IPS DF 6.9 (cell line): ENCODE measurements around the gene GRB2.
"Not testable (repeated sequence)": the region's sequence is repeated elsewhere in the genome, so short reads cannot be mapped to it uniquely, and the experiment has no call there.

Source experiments
- DNase-seq: peaks from one replicate; pipeline ENCODE4 v3.0.0-alpha.2; 2013; ENCODE audit warnings: low read depth, low spot score
- H3K27ac ChIP-seq: one replicate; pipeline ENCODE4 v1.5.1; 2013; ENCODE audit warnings: low read length, control low read depth
- H3K27me3 ChIP-seq: 2 replicates; pipeline ENCODE4 v1.6.1; 2013; ENCODE audit warnings: mild to moderate bottlenecking, low read length; ENCODE audit not compliant: control insufficient read depth, insufficient read depth
- H3K36me3 ChIP-seq: 2 replicates; pipeline ENCODE4 v1.6.1; 2013; ENCODE audit warnings: low read length; ENCODE audit not compliant: control insufficient read depth, insufficient read depth
- H3K4me1 ChIP-seq: 2 replicates; pipeline ENCODE4 v1.6.1; 2013; ENCODE audit warnings: low read length; ENCODE audit not compliant: control insufficient read depth, insufficient read depth
- H3K4me3 ChIP-seq: 2 replicates; pipeline ENCODE4 v1.5.1; 2013; ENCODE audit warnings: mild to moderate bottlenecking, low read length
- H3K9me3 ChIP-seq: 2 replicates; pipeline ENCODE4 v1.6.1; 2013; ENCODE audit warnings: low read length, inconsistent platforms; ENCODE audit not compliant: control insufficient read depth, insufficient read depth
- WGBS: extraction: QIAGEN DNeasy Blood & Tissue Kit; methylation state at CpG from one replicate; pipeline ENCODE4 v1.1.7; 2013; ENCODE audit warnings: mixed read lengths, missing lambda C conversion rate; ENCODE audit not compliant: insufficient read length, insufficient coverage; 5-methylcytosine and 5-hydroxymethylcytosine counted together

GRB2 gene

DNA sequence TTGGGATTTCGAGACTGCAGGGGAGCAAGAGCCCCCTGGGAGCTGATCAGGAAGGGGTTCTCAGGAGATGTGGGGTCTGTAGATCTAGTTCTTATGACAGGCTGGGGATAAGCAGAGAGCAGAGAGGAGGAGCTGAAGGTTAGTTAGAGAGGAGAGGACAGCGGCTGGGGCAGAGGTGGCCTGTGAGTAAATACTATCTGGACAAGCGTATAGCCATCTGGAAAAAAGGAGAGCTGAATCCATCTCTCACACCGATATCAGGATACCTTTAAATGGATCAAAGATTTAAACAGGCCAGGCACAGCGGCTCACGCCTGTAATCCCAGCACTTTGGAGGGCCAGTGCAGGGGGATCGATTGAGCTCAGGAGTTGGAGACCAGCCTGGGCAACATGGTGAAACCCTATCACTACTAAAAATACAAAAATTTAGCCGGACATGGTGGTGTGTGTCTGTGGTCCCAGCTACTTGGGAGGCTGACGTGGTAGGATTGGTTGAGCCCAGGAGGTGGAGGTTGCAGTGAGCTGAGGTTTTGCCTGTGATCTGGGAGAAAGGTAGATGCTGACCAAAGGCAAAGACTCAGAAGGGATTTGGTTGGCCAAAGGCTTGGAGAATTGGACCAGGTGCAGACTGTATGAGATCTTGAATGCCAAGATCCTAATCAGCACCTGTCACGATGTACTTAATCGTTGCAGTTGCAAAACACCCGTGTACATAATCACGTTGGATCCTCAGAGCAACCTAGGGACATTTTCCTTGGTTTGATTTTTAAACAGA lies 97.3 kb downstream of the GRB2 start:
- no CpG with 5 or more reads among the region's 13 CpGs for WGBS
- no peak for DNase-seq
- H3K9me3 ChIP-seq = no peaks in the 10 kb centered on the region
- H3K4me1 ChIP-seq = no peaks in the 10 kb centered on the region
- no peak overlapping the region for H3K27ac ChIP-seq
- H3K36me3 ChIP-seq = no peaks in the 10 kb centered on the region
- no peak overlapping the region for H3K4me3 ChIP-seq
- H3K27me3 ChIP-seq = no peaks in the 10 kb centered on the region

GRCh38 chr17:75301502-75302206 lies 103.8 kb downstream of the GRB2 start:
- no peaks in the 10 kb centered on the region for H3K9me3 ChIP-seq
- no peak for DNase-seq
- H3K27ac ChIP-seq = no peak overlapping the region
- H3K4me3 ChIP-seq = no peak overlapping the region
- no CpG with 5 or more reads among the region's 17 CpGs for WGBS
- H3K27me3 ChIP-seq = no peaks in the 10 kb centered on the region
- H3K4me1 ChIP-seq = no peaks in the 10 kb centered on the region
- H3K36me3 ChIP-seq = no peaks in the 10 kb centered on the region

- WGBS = no CpG with 5 or more reads among the region's 9 CpGs
- Histone ChIP-seq H3K4me1 (no peaks in the 10 kb centered on the region), H3K4me3 (no peak overlapping the region), H3K27me3 (no peaks in the 10 kb centered on the region), H3K9me3 (no peaks in the 10 kb centered on the region), H3K36me3 (no peaks in the 10 kb centered on the region), H3K27ac (no peak overlapping the region)
- no peak for DNase-seq
Measured at GRCh38 chr17:75301049-75301448, 104.4 kb downstream of the GRB2 start.

GRCh38 chr17:75300280-75300679 lies 105.2 kb downstream of the GRB2 start:
- whole genome bisulfite sequencing = no CpG with 5 or more reads among the region's 7 CpGs
- no peak for DNase-seq
- no peak overlapping the region for H3K4me3 ChIP-seq
- H3K9me3 ChIP-seq = no peaks in the 10 kb centered on the region
- no peaks in the 10 kb centered on the region for H3K36me3 ChIP-seq
- H3K27me3 ChIP-seq = no peaks in the 10 kb centered on the region
- H3K27ac ChIP-seq = no peak overlapping the region
- no peaks in the 10 kb centered on the region for H3K4me1 ChIP-seq

GRCh38 chr17:75295201-75296158 lies 110.0 kb downstream of the GRB2 start:
- DNase-seq = no peak
- no peak overlapping the region for H3K4me3 ChIP-seq
- H3K4me1 ChIP-seq = no peaks in the 10 kb centered on the region
- WGBS = no CpG with 5 or more reads among the region's 8 CpGs
- H3K27me3 ChIP-seq = no peaks in the 10 kb centered on the region
- no peaks in the 10 kb centered on the region for H3K36me3 ChIP-seq
- no peaks in the 10 kb centered on the region for H3K9me3 ChIP-seq
- H3K27ac ChIP-seq = no peak overlapping the region

DNA sequence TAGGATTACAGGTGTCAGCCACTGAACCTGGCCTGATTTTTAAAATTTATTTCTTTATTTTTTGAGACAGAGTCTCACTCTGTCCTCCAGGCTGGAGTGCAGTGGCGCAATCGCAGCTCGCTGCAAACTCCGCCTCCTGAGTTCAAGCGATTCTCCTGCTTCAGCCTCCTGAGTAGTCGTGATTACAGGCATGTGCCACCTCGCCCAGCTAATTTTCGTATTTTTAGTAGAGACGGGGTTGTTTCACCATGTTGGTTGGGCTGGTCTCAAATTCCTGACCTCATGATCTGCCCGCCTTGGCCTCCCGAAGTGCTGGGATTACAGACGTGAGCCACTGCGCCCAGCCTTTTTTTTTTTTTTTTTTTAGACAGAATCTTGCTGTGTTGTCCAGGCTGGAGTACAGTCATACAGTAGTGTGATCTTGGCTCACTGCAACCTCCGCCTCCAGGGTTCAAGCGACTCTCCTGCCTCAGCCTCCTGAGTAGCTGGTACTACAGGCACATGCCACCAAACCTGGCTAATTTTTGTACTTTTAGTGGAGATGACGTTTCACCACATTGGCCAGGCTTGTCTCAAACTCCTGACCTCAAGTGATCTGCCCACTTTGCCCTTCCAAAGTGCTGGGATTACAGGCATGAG lies 112.5 kb downstream of the GRB2 start:
- not testable (repeated sequence) for DNase-seq, H3K4me1 ChIP-seq, H3K4me3 ChIP-seq, H3K36me3 ChIP-seq, H3K27me3 ChIP-seq, H3K9me3 ChIP-seq, H3K27ac ChIP-seq
- no CpG with 5 or more reads among the region's 16 CpGs for WGBS

DNA sequence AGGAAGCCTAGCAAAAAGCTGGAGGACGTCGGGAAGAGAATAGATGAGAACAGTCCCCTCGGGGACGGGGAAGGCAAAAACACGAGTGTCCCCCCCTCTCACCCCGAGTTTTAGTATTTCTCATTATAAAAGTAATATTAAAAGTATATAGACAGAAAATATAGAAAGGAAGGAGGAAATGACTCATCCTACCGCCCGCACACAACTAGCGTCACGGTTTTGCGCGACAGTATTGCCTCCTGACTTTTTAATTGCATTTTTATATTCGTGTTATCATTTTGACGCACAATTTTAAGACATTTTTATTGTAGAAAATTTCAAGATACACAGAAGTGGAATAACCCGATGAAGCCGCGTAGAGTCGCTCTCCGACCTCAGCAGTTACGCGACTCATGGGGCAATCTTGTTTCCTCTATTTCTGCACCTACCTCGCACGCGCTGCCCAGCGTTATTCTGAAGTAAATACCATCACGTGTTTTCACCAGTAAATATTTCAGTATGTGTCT lies 115.6 kb downstream of the GRB2 start:
- no CpG with 5 or more reads among the region's 26 CpGs for WGBS

DNA sequence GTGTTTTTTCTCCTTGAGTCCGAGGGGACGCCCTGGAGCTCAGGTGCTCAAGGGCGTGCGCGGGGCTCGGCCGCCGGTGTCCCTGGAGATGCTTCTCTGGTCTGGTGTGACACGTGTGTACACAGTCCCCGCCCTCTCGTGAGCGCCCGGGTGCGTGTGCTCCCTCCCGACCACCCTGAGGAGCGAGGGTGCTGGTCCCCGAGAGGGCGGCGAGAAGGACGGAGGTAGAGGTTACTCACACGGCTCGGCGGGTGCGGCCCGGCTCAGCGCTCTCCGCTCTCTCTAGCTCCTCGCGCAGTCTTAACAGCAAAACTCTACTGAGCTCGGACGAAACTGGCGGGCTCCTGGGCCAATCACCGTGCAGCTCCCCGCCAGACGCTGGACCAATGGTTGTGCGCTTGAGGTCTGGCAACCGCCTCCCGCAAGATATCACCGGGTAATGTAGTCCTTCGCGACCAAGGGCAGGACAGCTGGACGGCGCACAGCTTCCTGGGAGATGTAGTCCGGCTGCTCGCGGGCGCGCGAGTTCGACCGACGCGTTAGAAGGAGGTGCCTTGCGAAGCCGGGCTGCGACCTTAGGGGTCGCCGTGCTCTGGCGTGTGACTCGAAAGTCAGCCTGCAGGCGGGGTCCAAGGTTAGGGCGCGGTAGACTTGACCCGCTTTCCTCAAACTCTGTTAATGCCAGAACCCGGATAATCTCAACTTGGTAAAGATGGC lies 116.2 kb downstream of the GRB2 start, which contains the start of gene SLC25A19:
Gene SLC25A19 (minus strand): TSS at position 319 of the 717 bp plus-strand sequence. CDS start 2,669 bp downstream, outside the sequence.
- Histone ChIP-seq H3K36me3 (peaks cover 8% of the 10 kb centered on the region; the same call in 1 of the 2 replicates), H3K4me1 (no peaks in the 10 kb centered on the region), H3K27me3 (no peaks in the 10 kb centered on the region), H3K27ac (no peak within 1 kb of the TSS), H3K9me3 (no peaks in the 10 kb centered on the region), H3K4me3 (peak within 1 kb of the TSS; percentile 83)
- peak; percentile 96 for DNase-seq
- no CpG with 5 or more reads among the region's 65 CpGs for WGBS

More for the DNA sequence above, 115.6 kb downstream of the GRB2 start:
- Histone ChIP-seq H3K9me3 (no peaks in the 10 kb centered on the region), H3K27ac (no peak overlapping the region), H3K4me1 (no peaks in the 10 kb centered on the region), H3K36me3 (peaks cover 8% of the 10 kb centered on the region; the same call in 1 of the 2 replicates), H3K4me3 (peak overlapping the region; percentile 15; the same call in 1 of the 2 replicates), H3K27me3 (no peaks in the 10 kb centered on the region)
- no peak for DNase-seq

DNA sequence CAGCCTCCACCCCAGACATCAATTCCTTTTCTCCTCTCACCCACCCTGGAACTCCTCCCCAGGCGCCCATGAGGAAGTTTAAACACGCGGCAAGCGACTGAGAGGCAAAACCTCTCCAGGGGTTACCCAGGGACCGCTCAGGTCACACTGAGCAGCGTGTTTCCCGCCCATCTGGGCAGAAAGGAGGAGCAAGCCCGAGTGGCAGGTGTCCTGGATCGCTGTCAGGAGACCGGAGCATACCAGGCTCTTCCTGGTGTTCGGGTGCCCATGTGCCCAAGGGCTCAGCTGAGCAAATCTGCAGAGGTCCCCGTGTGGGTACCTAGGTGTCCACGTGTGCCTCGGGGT lies 116.7 kb downstream of the GRB2 start:
- H3K4me1 ChIP-seq = no peaks in the 10 kb centered on the region
- no CpG with 5 or more reads among the region's 14 CpGs for WGBS
- peak overlapping the region; percentile 83 for H3K4me3 ChIP-seq
- no peak for DNase-seq
- no peaks in the 10 kb centered on the region for H3K9me3 ChIP-seq
- H3K27ac ChIP-seq = no peak overlapping the region
- H3K36me3 ChIP-seq = peaks cover 8% of the 10 kb centered on the region; the same call in 1 of the 2 replicates
- no peaks in the 10 kb centered on the region for H3K27me3 ChIP-seq
